ENCODE data around the gene L1TD1.

Gene L1TD1

GRCh38 chr1:62221171-62221570 is 26.5 kb downstream of the L1TD1 start:
- H3K27me3 ChIP-seq: no peaks in the 10 kb centered on the region
- no peak overlapping the region for H3K9ac ChIP-seq
- no peaks in the 10 kb centered on the region for H3K4me1 ChIP-seq
- peaks cover 5% of the 10 kb centered on the region; the same call in 1 of the 2 replicates for H3K9me3 ChIP-seq
- no peaks in the 10 kb centered on the region for H4K20me1 ChIP-seq
- H3K36me3 ChIP-seq: no peaks in the 10 kb centered on the region
- no peak for TF ChIP-seq Cebpa-rat (IDR thresholded peaks at IDR 0.05)
- no peak overlapping the region for H3K4me2 ChIP-seq
- no peak overlapping the region for H3K27ac ChIP-seq
- H3K4me3 ChIP-seq: no peak overlapping the region

GRCh38 chr1:62222321-62222720 is 27.7 kb downstream of the L1TD1 start:
- Histone ChIP-seq H3K4me2 (no peak overlapping the region), H3K27me3 (no peaks in the 10 kb centered on the region), H3K9ac (no peak overlapping the region), H3K9me3 (no peaks in the 10 kb centered on the region), H3K36me3 (no peaks in the 10 kb centered on the region), H3K27ac (no peak overlapping the region), H3K4me3 (no peak overlapping the region), H4K20me1 (no peaks in the 10 kb centered on the region), H3K4me1 (no peaks in the 10 kb centered on the region)
- no peak for TF ChIP-seq Cebpa-rat (IDR thresholded peaks at IDR 0.05)

- no peaks in the 10 kb centered on the region for H3K4me1 ChIP-seq
- no peaks in the 10 kb centered on the region for H3K36me3 ChIP-seq
- no peaks in the 10 kb centered on the region for H3K27me3 ChIP-seq
- no peak for TF ChIP-seq Cebpa-rat (IDR thresholded peaks at IDR 0.05)
- H3K27ac ChIP-seq: no peak overlapping the region
- H3K9ac ChIP-seq: no peak overlapping the region
- H3K4me2 ChIP-seq: no peak overlapping the region
- H3K4me3 ChIP-seq: no peak overlapping the region
- no peaks in the 10 kb centered on the region for H4K20me1 ChIP-seq
- H3K9me3 ChIP-seq: no peaks in the 10 kb centered on the region
These were observed 29.5 kb downstream of the L1TD1 start for GRCh38 chr1:62224182-62224581.

- TF ChIP-seq Cebpa-rat (IDR thresholded peaks at IDR 0.05): no peak
- Histone ChIP-seq H3K36me3 (no peaks in the 10 kb centered on the region), H3K9ac (no peak overlapping the region), H3K4me2 (no peak overlapping the region), H3K4me3 (no peak overlapping the region), H3K9me3 (no peaks in the 10 kb centered on the region), H3K4me1 (no peaks in the 10 kb centered on the region), H4K20me1 (no peaks in the 10 kb centered on the region), H3K27me3 (no peaks in the 10 kb centered on the region), H3K27ac (no peak overlapping the region)
These were observed 32.8 kb downstream of the L1TD1 start for GRCh38 chr1:62227496-62227895.

GRCh38 chr1:62228136-62228882 is 33.7 kb downstream of the L1TD1 start:
- no peak overlapping the region for H3K4me2 ChIP-seq
- no peak overlapping the region for H3K27ac ChIP-seq

GRCh38 chr1:62228883-62229187 is 34.2 kb downstream of the L1TD1 start:
- TF ChIP-seq Cebpa-rat (IDR thresholded peaks at IDR 0.05): no peak
- no peak overlapping the region for H3K9ac ChIP-seq
- no peaks in the 10 kb centered on the region for H3K36me3 ChIP-seq
- no peaks in the 10 kb centered on the region for H3K27me3 ChIP-seq
- no peaks in the 10 kb centered on the region for H3K4me1 ChIP-seq
- no peak overlapping the region for H3K4me2 ChIP-seq
- no peak overlapping the region for H3K27ac ChIP-seq
- no peaks in the 10 kb centered on the region for H4K20me1 ChIP-seq
- H3K4me3 ChIP-seq: no peak overlapping the region
- no peaks in the 10 kb centered on the region for H3K9me3 ChIP-seq

More at GRCh38 chr1:62228136-62228882, 33.7 kb downstream of the L1TD1 start:
- no peaks in the 10 kb centered on the region for H3K27me3 ChIP-seq
- no peak overlapping the region for H3K4me3 ChIP-seq
- no peak for TF ChIP-seq Cebpa-rat (IDR thresholded peaks at IDR 0.05)
- no peaks in the 10 kb centered on the region for H3K36me3 ChIP-seq
- H3K9ac ChIP-seq: no peak overlapping the region
- H3K9me3 ChIP-seq: no peaks in the 10 kb centered on the region
- no peaks in the 10 kb centered on the region for H4K20me1 ChIP-seq
- no peaks in the 10 kb centered on the region for H3K4me1 ChIP-seq

GRCh38 chr1:62229468-62229867 is 34.8 kb downstream of the L1TD1 start:
- Histone ChIP-seq H3K36me3 (no peaks in the 10 kb centered on the region), H3K27me3 (no peaks in the 10 kb centered on the region), H3K4me3 (no peak overlapping the region), H4K20me1 (no peaks in the 10 kb centered on the region), H3K9ac (no peak overlapping the region), H3K4me1 (no peaks in the 10 kb centered on the region), H3K4me2 (no peak overlapping the region), H3K9me3 (no peaks in the 10 kb centered on the region), H3K27ac (no peak overlapping the region)
- no peak for TF ChIP-seq Cebpa-rat (IDR thresholded peaks at IDR 0.05)

- Histone ChIP-seq H3K27me3 (no peaks in the 10 kb centered on the region), H3K36me3 (no peaks in the 10 kb centered on the region), H3K9ac (no peak overlapping the region), H3K4me1 (no peaks in the 10 kb centered on the region), H3K27ac (no peak overlapping the region), H4K20me1 (no peaks in the 10 kb centered on the region), H3K4me2 (no peak overlapping the region), H3K4me3 (no peak overlapping the region), H3K9me3 (no peaks in the 10 kb centered on the region)
- no peak for TF ChIP-seq Cebpa-rat (IDR thresholded peaks at IDR 0.05)
These were observed 35.3 kb downstream of the L1TD1 start for GRCh38 chr1:62229932-62230331.

GRCh38 chr1:62230718-62231117 is 36.1 kb downstream of the L1TD1 start:
- H3K27me3 ChIP-seq: no peaks in the 10 kb centered on the region
- no peak overlapping the region for H3K9ac ChIP-seq
- no peak overlapping the region for H3K4me2 ChIP-seq
- H3K36me3 ChIP-seq: no peaks in the 10 kb centered on the region
- H3K27ac ChIP-seq: no peak overlapping the region
- TF ChIP-seq Cebpa-rat (IDR thresholded peaks at IDR 0.05): no peak
- H4K20me1 ChIP-seq: no peaks in the 10 kb centered on the region
- H3K4me1 ChIP-seq: no peaks in the 10 kb centered on the region
- no peak overlapping the region for H3K4me3 ChIP-seq
- no peaks in the 10 kb centered on the region for H3K9me3 ChIP-seq

GRCh38 chr1:62232871-62233278 is 38.2 kb downstream of the L1TD1 start:
- H3K4me3 ChIP-seq: no peak overlapping the region
- H4K20me1 ChIP-seq: no peaks in the 10 kb centered on the region
- no peaks in the 10 kb centered on the region for H3K4me1 ChIP-seq
- no peak overlapping the region for H3K27ac ChIP-seq
- no peaks in the 10 kb centered on the region for H3K9me3 ChIP-seq
- H3K27me3 ChIP-seq: no peaks in the 10 kb centered on the region
- no peak overlapping the region for H3K4me2 ChIP-seq
- no peak overlapping the region for H3K9ac ChIP-seq
- no peaks in the 10 kb centered on the region for H3K36me3 ChIP-seq
- no peak for TF ChIP-seq Cebpa-rat (IDR thresholded peaks at IDR 0.05)
